Natural killer cell treated with Interleukin-12 subunit alpha and Interleukin-12 subunit beta and Interleukin-15 and Interleukin-18, amount 100 ng/mL, for 72 hours (primary cell): Measurements from ENCODE around the gene RASA3. TPM values are rescaled to one million over a fixed set of nuclear protein-coding genes. Genes with fewer than 3 reads are reported as not detected.

Experiments
- ATAC-seq, 2 donors: fragments of 150-1000 bp; cut with Tn5 transposase in 1 of 2; sonication (Bioruptor Pico), chemical (Tn5 transposase) in 1 of 2; 2 replicates each; pipeline ENCODE4 v1.10.0; 2021
- DNase-seq: peaks from one replicate; pipeline ENCODE4 v3.0.0; 2022; ENCODE audit warnings: low spot score
- H3K27ac Mint-ChIP-seq, 2 donors: 1 replicate in 1 of 2; 2 replicates in 1 of 2; pipeline ENCODE4 v1.8.0; 2022; ENCODE audit warnings: mixed read lengths in 2 of 2, mild to moderate bottlenecking in 1 of 2, moderate library complexity in 1 of 2
- H3K27me3 Mint-ChIP-seq, 2 donors: 1 replicate in 1 of 2; 2 replicates in 1 of 2; pipeline ENCODE4 v1.8.0; 2022; ENCODE audit warnings: mixed read lengths in 2 of 2
- H3K36me3 Mint-ChIP-seq: one replicate; pipeline ENCODE4 v1.8.0; 2022; ENCODE audit warnings: mixed read lengths
- H3K4me1 Mint-ChIP-seq, 2 donors: 1 replicate in 1 of 2; 2 replicates in 1 of 2; pipeline ENCODE4 v1.8.0; 2022; ENCODE audit warnings: low read depth in 2 of 2, mixed read lengths in 2 of 2, mild to moderate bottlenecking in 1 of 2
- H3K4me3 Mint-ChIP-seq: one replicate; pipeline ENCODE4 v1.8.0; 2022; ENCODE audit warnings: mixed read lengths
- H3K9me3 Mint-ChIP-seq: 2 replicates; pipeline ENCODE4 v1.8.0; 2022; ENCODE audit warnings: mixed read lengths
- total RNA-seq, 2 donors: library from RNA; stranded (reverse); gene quantifications; one replicate each; pipeline ENCODE4 v1.2.3, GENCODE V29; 2022

The RASA3 gene
- total RNA-seq, 2 donors from 2014 or later, result 6.9 to 11.7 TPM

DNA sequence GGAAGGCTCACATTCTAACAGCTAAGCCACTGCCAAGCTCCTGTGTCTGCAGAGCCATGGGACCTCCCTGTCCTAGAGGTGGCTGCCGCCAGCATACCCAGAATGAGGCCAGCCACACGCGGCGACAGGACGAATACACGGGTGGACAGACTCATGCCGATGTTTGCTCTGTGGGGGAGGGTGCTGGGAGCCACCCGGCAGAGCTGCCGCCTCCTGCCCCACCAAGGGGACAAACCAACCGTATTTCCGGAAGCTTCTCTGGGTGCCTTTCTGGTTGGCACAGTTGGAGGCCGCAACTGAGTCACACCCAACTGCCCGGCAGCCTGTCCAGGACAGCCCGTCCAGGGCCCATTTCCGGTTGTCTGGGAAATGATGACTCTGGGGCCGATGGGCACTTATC is 178.9 kb downstream of the RASA3 start:
- Mint-ChIP-seq H3K9me3 (no peaks in the 10 kb centered on the region), H3K27me3 (no peaks in the 10 kb centered on the region), H3K27ac (no peak overlapping the region), H3K4me1 (peaks cover 5 to 7% of the 10 kb centered on the region in 2 donors), H3K4me3 (no peak overlapping the region), H3K36me3 (peaks cover 7% of the 10 kb centered on the region)
- no peak for DNase-seq
- no peak for ATAC-seq

DNA sequence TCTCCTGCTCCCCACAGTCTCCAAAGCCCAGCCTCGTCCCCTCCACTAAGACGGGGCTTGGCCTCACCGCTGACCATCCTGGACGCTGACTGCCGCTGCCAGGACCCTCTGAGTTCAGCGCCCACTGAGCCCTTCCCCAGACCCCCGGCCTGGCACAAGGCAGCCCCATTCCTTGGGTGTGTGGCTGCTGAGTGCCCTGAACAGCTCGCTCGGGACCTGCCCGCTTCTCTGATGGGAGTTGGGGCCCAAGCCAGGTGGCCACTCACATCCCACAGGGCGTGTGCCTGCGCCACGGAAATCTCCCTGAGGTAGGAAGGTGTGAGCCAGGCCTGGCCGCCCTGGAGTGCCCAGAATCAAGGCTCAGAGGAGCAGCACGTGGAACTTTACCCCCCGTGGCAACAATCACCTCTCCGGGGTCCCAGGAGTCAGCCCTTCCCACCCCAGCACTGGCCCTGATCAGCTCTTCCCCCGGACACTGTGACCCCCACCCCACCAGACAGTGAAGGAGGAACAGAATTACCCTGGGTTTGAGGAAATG is 179.4 kb downstream of the RASA3 start:
- Mint-ChIP-seq H3K27ac (no peak overlapping the region), H3K4me3 (no peak overlapping the region)

DNA sequence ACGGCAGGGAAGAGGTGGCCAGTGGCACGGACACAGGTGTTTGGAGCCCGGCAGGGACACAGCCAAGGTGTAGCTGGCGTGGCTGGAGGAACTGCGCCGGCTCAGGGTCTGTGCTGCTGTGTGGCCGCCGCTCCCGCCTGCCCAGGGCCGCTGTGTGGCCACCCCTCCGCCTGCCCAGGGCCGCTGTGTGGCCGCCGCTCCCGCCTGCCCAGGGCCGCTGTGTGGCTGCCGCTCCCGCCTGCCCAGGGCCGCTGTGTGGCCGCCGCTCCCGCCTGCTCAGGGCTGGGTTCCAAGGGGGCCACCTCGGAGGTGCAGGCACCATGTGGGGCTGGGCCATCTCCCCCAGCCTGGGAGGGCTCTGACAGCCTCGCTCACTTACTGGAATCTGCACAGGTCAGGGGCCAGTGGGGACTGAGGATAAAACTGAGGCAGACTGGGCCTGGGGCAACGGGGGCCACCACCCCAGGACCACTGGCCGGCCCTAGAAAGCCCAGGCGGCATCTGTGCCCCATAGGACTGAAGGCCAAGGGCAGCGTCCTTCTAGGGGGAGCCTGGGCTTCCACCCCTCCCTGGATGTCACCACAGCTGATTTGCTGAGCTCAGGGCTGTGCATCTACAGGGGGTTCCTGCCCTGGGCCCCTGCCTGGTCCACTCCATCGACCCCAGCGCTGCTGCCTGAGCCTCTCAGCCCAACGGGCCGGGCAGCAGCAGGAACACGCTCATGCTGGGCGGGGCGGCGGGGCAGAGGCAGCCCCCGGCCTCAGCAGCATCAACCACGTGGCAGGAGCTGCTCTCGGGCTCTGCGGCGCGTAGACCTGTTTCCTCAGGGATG is 180.1 kb downstream of the RASA3 start:
- Mint-ChIP-seq H3K27ac (no peak overlapping the region), H3K4me1 (peaks cover 4 to 5% of the 10 kb centered on the region in 2 donors), H3K4me3 (no peak overlapping the region), H3K9me3 (no peaks in the 10 kb centered on the region), H3K27me3 (no peaks in the 10 kb centered on the region), H3K36me3 (peaks cover 7% of the 10 kb centered on the region)
- peak; percentile 40 for DNase-seq
- no peak for ATAC-seq

More for the DNA sequence above, 179.4 kb downstream of the RASA3 start:
- DNase-seq (peak; percentile 32), ATAC-seq (no peak)
- Mint-ChIP-seq H3K27me3 (no peaks in the 10 kb centered on the region), H3K4me1 (peaks cover 5 to 7% of the 10 kb centered on the region in 2 donors), H3K36me3 (peaks cover 7% of the 10 kb centered on the region), H3K9me3 (no peaks in the 10 kb centered on the region)

DNA sequence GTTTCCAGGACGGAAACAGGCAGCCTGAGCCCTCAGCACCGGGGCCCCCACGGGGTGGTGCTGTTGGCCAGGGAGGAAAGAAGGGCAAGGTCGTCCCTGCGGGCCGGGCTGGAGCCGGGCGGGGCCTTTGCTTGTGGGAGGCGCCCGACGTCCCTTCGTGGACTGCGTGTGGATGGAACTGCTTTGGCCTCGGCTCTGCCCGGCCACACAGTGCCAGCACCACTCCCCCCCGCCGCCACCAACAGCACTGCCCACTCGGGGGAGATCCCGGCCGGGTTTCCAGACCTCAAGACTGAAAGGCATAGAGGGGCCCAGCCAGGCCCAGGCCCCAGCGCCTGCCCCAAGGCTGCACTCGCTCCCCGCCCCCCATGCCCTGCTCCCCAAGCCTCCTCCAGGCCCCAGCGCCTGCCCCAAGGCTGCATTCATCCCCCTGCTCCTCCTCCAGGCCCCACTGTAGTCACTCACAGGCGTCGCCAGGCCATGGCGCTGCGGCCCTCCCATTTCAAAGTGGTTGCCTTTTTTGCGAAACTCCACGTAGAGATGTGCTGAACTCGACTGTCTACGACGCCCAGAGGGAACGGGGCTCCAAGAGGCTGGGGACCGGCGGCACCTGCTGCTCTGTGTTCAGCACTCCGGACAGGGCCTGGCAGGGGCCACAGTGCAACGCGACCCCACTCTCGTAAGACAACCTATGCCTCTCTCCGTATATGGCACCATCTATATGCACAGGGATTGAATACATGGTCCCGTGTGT is 181.0 kb downstream of the RASA3 start:
- Mint-ChIP-seq H3K9me3 (no peaks in the 10 kb centered on the region), H3K27ac (no peak overlapping the region), H3K4me1 (peaks cover 4 to 5% of the 10 kb centered on the region in 2 donors)

DNA sequence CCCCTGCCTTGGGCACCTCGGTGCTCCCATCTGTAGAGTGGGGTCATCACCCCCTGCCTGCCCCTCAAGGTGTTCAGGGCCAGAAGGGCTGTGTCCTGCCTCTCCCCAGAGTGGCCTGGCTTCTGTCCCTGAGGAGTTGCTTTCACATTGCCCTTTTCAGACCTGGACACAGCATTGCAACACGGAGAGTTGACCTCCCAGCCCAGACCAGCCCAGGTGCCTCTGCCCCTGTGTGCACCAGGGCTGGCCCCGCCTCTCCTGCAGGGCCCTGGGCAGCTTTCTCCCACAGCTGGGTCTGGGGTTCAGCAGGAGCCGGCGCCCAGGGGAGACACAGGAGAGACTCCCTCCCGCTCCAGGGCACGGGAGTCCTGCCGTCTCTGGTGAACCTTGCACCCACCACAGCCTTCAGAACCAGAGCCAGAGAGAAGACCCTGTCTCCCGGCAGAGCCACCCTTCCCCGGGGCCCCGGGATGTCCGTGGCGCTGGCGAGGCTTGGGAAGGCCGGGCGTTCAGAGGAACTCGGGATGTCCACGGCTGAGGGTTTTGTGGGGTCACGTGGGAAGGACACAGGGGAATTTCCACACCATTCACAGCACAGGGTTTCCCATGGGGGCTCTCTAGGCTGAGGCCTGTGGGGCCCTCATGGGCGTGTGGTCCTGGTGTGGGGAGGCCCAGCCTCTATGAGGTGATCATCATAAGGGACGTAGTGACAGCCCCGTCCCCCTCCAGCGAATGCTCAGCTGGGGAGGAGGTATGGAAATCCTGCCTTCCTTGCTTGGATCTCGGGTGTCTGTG is 181.8 kb downstream of the RASA3 start:
- peaks cover 0 to 4% of the 10 kb centered on the region in 2 donors for H3K4me1 Mint-ChIP-seq
- no peak overlapping the region for H3K27ac Mint-ChIP-seq
- DNase-seq, result peak; percentile 41
- H3K4me3 Mint-ChIP-seq, result no peak overlapping the region
- ATAC-seq, result peak; percentile 15 to 31
- H3K27me3 Mint-ChIP-seq, result no peaks in the 10 kb centered on the region
- H3K9me3 Mint-ChIP-seq, result no peaks in the 10 kb centered on the region
- peaks cover 7% of the 10 kb centered on the region for H3K36me3 Mint-ChIP-seq

More for the DNA sequence above, 181.0 kb downstream of the RASA3 start:
- no peak overlapping the region for H3K4me3 Mint-ChIP-seq
- peaks cover 7% of the 10 kb centered on the region for H3K36me3 Mint-ChIP-seq
- DNase-seq (peak; percentile 78), ATAC-seq (peak; percentile 72 to 92)
- H3K27me3 Mint-ChIP-seq, result no peaks in the 10 kb centered on the region

DNA sequence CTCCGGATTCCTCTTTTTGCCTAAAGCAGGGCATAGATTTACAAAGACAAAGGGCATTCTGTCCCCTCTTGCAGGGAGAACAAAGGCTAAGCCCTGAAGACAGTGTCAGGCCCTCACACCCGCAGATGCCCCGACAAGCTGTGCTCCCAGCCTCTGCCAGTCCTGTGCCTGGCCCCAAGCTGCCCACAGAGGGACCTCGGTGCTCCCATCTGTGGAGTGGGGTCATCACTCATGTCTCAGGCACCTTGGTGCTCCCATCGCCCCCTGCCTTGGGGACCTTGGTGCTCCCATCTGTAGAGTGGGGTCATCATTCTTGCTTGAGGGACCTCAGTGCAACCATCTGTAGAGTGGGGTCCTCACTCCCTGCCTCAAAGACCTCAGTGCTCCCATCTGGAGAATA is 182.9 kb downstream of the RASA3 start:
- Mint-ChIP-seq H3K36me3 (no peaks in the 10 kb centered on the region), H3K27me3 (no peaks in the 10 kb centered on the region), H3K4me1 (peaks cover 0 to 4% of the 10 kb centered on the region in 2 donors), H3K27ac (no peak overlapping the region), H3K4me3 (no peak overlapping the region), H3K9me3 (no peaks in the 10 kb centered on the region)
- DNase-seq, result peak; percentile 39
- ATAC-seq, result no peak

DNA sequence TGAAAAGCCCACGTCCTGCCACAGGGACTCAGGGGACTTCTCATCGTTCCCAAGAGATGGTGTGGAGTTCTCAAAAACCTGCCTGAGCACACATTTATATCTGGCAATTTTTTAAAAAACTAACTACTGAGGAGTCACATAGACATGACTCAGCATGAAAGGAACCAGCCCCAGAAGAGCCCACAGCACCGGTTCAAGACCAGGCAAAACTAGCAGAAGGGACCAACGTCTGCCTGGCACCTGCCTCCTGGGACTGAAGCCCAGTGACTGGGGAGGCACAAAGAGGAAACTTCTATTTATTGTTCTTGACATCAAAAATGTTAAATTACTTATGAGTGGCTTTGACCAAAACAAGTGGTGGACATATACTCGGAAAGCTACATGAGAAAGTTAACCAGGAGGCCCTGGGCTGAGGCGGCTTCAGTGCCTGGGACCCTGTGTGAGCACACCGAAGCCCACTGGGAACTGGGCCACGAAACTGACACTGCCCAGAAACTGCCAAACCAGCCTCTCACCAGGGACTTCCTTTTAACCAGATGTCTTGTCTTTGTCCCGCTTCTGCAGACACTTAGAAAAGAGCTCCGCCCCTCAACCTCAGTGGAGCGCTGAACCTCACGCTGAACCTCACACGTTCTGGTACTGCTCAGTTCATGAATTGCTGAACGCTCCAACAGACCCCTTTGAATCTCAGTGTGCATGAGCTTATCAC is 184.2 kb downstream of the RASA3 start:
- Mint-ChIP-seq H3K4me1 (peaks cover 0 to 4% of the 10 kb centered on the region in 2 donors), H3K27ac (peak overlapping the region; percentile 33 to 50), H3K36me3 (no peaks in the 10 kb centered on the region)

DNA sequence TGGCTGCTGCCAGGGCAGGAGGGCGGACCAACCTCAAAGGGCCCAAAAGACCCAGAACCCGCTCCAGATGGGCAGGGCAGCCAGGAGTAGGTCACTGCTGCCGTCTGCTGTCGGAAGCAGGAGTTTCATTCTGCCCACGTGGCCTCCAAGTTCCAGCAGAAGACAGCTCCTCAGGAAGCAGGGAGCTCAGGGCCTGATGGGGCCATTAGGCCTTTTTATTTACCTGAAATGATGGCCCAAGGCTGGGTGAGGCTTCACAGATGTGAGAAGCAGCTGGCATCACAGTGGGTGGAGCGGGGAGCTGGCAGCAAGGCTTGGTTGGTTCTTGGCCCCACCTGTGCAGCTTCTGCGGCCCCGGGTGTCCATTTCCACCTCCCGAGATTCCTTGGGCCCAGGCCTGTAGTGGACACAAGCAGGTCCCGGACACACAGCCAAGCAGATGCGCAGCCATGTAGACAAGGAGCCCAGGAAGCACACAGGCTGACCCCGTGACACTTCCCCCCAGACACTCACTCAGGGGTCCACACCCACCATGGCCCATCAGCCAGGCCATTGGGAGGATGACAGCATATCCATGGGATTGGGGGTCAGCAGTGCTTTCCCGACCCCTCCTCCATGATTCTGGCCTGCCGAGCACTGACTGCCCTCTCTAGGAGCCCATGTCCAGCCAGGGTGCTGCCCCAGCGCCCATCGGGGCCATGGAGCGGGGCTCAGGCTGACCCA is 185.0 kb downstream of the RASA3 start:
- no peaks in the 10 kb centered on the region for H3K36me3 Mint-ChIP-seq
- H3K27me3 Mint-ChIP-seq, result no peaks in the 10 kb centered on the region
- no peaks in the 10 kb centered on the region for H3K9me3 Mint-ChIP-seq
- peak; percentile 41 for DNase-seq
- H3K4me3 Mint-ChIP-seq, result no peak overlapping the region
- ATAC-seq, result no peak
- H3K4me1 Mint-ChIP-seq, result peaks cover 0 to 4% of the 10 kb centered on the region in 2 donors
- peak overlapping the region; percentile 33 to 50 for H3K27ac Mint-ChIP-seq

More for the DNA sequence above, 184.2 kb downstream of the RASA3 start:
- Mint-ChIP-seq H3K4me3 (no peak overlapping the region), H3K9me3 (no peaks in the 10 kb centered on the region), H3K27me3 (no peaks in the 10 kb centered on the region)
- peak; percentile 57 for DNase-seq
- ATAC-seq, result no peak

DNA sequence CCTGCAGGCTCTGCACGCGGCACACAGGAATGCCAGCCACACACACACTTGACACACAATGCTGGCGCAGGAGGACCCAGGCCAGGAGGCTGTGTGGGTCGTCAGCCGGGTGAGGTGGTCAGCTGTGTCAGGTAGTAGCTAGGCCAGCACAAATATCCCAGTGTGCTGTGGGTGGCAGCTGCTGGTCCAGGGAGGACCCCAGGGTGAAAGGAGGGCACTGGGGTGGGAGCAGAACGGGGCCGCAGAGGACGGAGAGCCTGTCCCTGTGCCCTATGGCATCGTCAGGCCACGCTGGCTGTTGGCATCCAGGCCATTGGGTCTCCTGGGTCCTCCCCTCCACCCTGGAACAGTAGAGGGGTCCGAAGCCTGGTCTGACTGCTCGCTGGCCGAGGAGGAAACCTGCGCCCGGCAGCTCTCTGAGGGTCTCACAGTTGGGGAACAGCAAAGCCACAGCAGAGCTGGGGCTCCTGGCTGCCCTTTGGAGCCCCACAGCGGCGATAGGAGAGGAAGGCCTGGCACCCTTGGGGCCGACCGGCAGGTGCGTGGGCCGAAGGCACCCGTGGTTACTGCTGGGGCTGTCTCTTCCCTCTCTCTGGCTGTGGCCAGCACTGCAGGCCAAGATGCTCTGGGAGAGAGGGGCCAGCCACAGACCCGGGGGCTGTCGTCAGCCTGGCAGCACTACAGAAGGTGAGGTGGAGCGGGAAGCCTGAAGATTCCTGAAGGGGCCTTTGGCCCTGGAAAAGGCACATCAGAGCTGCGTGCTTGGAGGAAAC is 185.8 kb downstream of the RASA3 start:
- Mint-ChIP-seq H3K27ac (no peak overlapping the region), H3K4me1 (peaks cover 0 to 4% of the 10 kb centered on the region in 2 donors), H3K4me3 (no peak overlapping the region), H3K9me3 (no peaks in the 10 kb centered on the region), H3K36me3 (no peaks in the 10 kb centered on the region), H3K27me3 (no peaks in the 10 kb centered on the region)
- peak; percentile 51 for DNase-seq
- ATAC-seq, result no peak

DNA sequence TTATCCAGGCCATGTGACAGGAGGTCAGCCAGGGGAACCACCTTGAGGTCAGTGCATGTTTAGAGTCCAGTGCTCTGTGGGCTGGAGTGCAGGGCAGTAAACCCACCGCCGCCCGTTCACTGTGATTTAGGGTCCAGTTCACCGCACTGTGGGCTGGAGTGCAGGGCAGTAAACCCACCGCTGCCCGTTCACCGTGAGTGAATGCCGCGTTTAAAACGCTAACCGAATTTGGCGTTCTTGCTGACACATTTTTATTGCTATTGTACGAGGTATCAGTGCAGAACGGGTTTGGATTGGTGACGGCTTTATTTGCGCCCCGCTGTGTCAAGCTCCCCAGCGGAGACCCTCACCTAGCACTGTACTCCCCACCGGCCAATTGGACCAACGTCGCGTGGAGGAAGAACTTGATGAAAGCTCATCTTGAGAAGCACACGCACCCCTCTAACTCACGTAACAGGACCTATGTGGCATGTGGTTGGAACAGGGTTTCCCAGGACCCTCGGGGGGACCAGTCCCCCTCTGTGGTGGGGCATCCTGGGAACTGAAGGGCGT is 186.5 kb downstream of the RASA3 start:
- Mint-ChIP-seq H3K27ac (no peak overlapping the region), H3K36me3 (no peaks in the 10 kb centered on the region), H3K4me3 (no peak overlapping the region), H3K4me1 (peaks cover 0 to 4% of the 10 kb centered on the region in 2 donors), H3K9me3 (no peaks in the 10 kb centered on the region), H3K27me3 (no peaks in the 10 kb centered on the region)
- peak; percentile 48 for DNase-seq
- no peak for ATAC-seq

DNA sequence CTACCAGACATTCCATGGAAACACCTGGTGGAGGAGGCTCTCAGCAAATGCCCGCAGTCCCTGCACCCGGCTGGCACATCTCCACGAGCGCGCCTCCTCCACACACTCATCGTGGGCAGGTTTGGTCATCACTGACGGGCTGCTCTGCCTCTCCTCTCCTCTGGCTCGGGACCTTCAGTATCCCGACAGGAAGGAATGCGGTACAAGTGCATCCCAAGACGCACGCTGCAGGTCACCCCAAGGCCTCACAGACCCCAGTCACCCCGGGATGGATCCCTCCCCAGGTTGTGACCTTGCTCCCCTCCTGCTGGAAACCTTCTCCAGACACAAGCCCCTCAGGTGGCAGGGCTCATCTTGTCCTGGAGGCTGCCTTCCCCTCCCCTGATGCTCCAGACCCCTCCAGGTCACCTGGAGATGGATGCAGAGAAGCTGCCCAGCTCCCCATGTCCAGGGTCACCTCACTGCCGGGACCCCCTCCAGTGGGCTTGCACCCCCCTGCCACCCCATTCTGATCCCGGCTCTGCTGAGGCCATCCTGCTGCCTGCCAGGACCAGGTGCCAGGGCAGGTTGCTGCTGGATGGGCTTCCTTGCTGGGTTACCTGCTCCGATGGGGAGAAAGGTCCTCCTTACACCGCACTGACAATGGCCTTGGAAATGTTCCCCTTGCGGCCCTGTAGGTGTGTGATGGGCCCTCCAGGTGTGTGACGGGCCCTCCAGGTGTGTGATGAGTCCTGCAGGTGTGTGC is 188.4 kb downstream of the RASA3 start:
- DNase-seq (peak; percentile 41), ATAC-seq (no peak)
- Mint-ChIP-seq H3K27ac (no peak overlapping the region), H3K36me3 (no peaks in the 10 kb centered on the region), H3K4me1 (peaks cover 0 to 4% of the 10 kb centered on the region in 2 donors), H3K27me3 (no peaks in the 10 kb centered on the region), H3K4me3 (no peak overlapping the region), H3K9me3 (no peaks in the 10 kb centered on the region)
